SU-DHL-6 (cell line): ENCODE data around the gene KRTAP10-5.

ENCODE experiments used
- H2AFZ ChIP-seq: fragments of 200-600 bp; sonication (generic); 2 replicates; pipeline ENCODE4 v1.6.1; 2014; ENCODE audit warnings: low read depth, mild to moderate bottlenecking, moderate library complexity, mixed read lengths, antibody characterized with exemption, low read length; ENCODE audit not compliant: severe bottlenecking
- H3F3A ChIP-seq: fragments of 200-600 bp; shearing (Covaris generic); 2 replicates; pipeline ENCODE4 v1.6.0; 2016; ENCODE audit warnings: antibody characterized with exemption, mild to moderate bottlenecking; ENCODE audit not compliant: insufficient read depth
- H3K27ac ChIP-seq: fragments of 200-600 bp; sonication (generic); 2 replicates; pipeline ENCODE4 v1.5.1; 2016; ENCODE audit warnings: low read depth, mild to moderate bottlenecking, low read length, moderate library complexity, mixed read lengths
- H3K27me3 ChIP-seq: fragments of 200-600 bp; sonication (generic), shearing (Covaris generic); 2 replicates; pipeline ENCODE4 v1.6.0; 2014; ENCODE audit warnings: mild to moderate bottlenecking, low read length
- H3K36me3 ChIP-seq: fragments of 200-600 bp; sonication (generic); 2 replicates; pipeline ENCODE4 v1.6.1; 2014; ENCODE audit warnings: mild to moderate bottlenecking, low read length, mixed read lengths
- H3K4me2 ChIP-seq: fragments of 300-600, 200-600 bp; shearing (Covaris generic), sonication (generic); 2 replicates; pipeline ENCODE4 v1.6.0; 2014; ENCODE audit warnings: low read length, low read depth, mild to moderate bottlenecking; ENCODE audit not compliant: poor library complexity, severe bottlenecking
- H3K4me3 ChIP-seq: fragments of 200-600 bp; sonication (generic); 2 replicates; pipeline ENCODE4 v1.5.1; 2014; ENCODE audit warnings: antibody characterized with exemption, low read length, mild to moderate bottlenecking, mixed read lengths; ENCODE audit not compliant: insufficient read depth, poor library complexity, severe bottlenecking
- H3K79me2 ChIP-seq: fragments of 200-600 bp; sonication (generic); 2 replicates; pipeline ENCODE4 v1.6.1; 2014; ENCODE audit warnings: mild to moderate bottlenecking, low read length, moderate library complexity; ENCODE audit not compliant: insufficient read depth
- H3K9ac ChIP-seq: fragments of 200-600 bp; sonication (generic); 2 replicates; pipeline ENCODE4 v1.7.0; 2014; ENCODE audit warnings: mild to moderate bottlenecking, low read length
- H3K9me2 ChIP-seq: fragments of 200-600 bp; sonication (generic); replicated peaks from 2 replicates; pipeline ENCODE4 v1.6.1; 2014; ENCODE audit warnings: low read length; ENCODE audit not compliant: insufficient read depth
- H3K9me3 ChIP-seq: fragments of 200-600 bp; sonication (generic); 2 replicates; pipeline ENCODE4 v1.6.1; 2014; ENCODE audit warnings: low read length, mixed read lengths; ENCODE audit not compliant: insufficient read depth
- H4K20me1 ChIP-seq: fragments of 200-600 bp; sonication (generic); 2 replicates; pipeline ENCODE4 v1.6.1; 2014; ENCODE audit warnings: low read depth, mild to moderate bottlenecking, antibody characterized with exemption, low read length, moderate library complexity, mixed read lengths
- CTCF ChIP-seq: fragments of 200-600 bp; sonication (generic); IDR thresholded peaks from one replicate; pipeline ENCODE4 v1.5.1; 2017; ENCODE audit warnings: antibody characterized with exemption, mild to moderate bottlenecking, low read length, moderate library complexity; ENCODE audit not compliant: insufficient read depth, poor library complexity, severe bottlenecking
- EZH2phosphoT487 ChIP-seq: fragments of 200-600 bp; sonication (generic), shearing (Covaris generic); conservative IDR thresholded peaks from 2 replicates; pipeline ENCODE4 v1.6.1; 2018; ENCODE audit warnings: mild to moderate bottlenecking, antibody characterized with exemption, low read length, moderate library complexity, mixed read lengths

Gene KRTAP10-5

GRCh38 chr21:44537930-44538911, 42.2 kb downstream of the KRTAP10-5 start:
- H3K27ac ChIP-seq, result no peak overlapping the region
- no peaks in the 10 kb centered on the region for H3K27me3 ChIP-seq
- no peak overlapping the region for H3K4me2 ChIP-seq
- no peaks in the 10 kb centered on the region for H3K36me3 ChIP-seq
- no peaks in the 10 kb centered on the region for H3K9me2 ChIP-seq
- no peak overlapping the region for H2AFZ ChIP-seq
- 0 out of 2 replicates have a peak, but pooled peaks cover 6% of the 10 kb centered on the region for H3K9me3 ChIP-seq
- no peak overlapping the region for H3K4me3 ChIP-seq
- TF ChIP-seq CTCF (no peak), EZH2phosphoT487 (no peak)
- H3K79me2 ChIP-seq, result no peaks in the 10 kb centered on the region
- no peaks in the 10 kb centered on the region for H4K20me1 ChIP-seq
- H3F3A ChIP-seq, result no peaks in the 10 kb centered on the region
- H3K9ac ChIP-seq, result no peak overlapping the region

GRCh38 chr21:44535963-44536362, 44.4 kb downstream of the KRTAP10-5 start:
- no peaks in the 10 kb centered on the region for H3K9me3 ChIP-seq
- H4K20me1 ChIP-seq, result no peaks in the 10 kb centered on the region
- H2AFZ ChIP-seq, result no peak overlapping the region
- H3K4me2 ChIP-seq, result no peak overlapping the region
- no peaks in the 10 kb centered on the region for H3K9me2 ChIP-seq
- H3K4me3 ChIP-seq, result no peak overlapping the region
- H3K9ac ChIP-seq, result no peak overlapping the region
- H3F3A ChIP-seq, result no peaks in the 10 kb centered on the region
- TF ChIP-seq EZH2phosphoT487, result no peak
- TF ChIP-seq CTCF, result no peak
- no peaks in the 10 kb centered on the region for H3K27me3 ChIP-seq
- H3K27ac ChIP-seq, result no peak overlapping the region
- no peaks in the 10 kb centered on the region for H3K79me2 ChIP-seq
- H3K36me3 ChIP-seq, result no peaks in the 10 kb centered on the region

GRCh38 chr21:44534688-44535087, 45.7 kb downstream of the KRTAP10-5 start:
- no peaks in the 10 kb centered on the region for H3K9me2 ChIP-seq
- no peaks in the 10 kb centered on the region for H3K27me3 ChIP-seq
- H3K9ac ChIP-seq, result no peak overlapping the region
- TF ChIP-seq CTCF, result no peak
- no peak for TF ChIP-seq EZH2phosphoT487
- no peak overlapping the region for H3K4me3 ChIP-seq
- H3K4me2 ChIP-seq, result no peak overlapping the region
- no peaks in the 10 kb centered on the region for H3K9me3 ChIP-seq
- H2AFZ ChIP-seq, result no peak overlapping the region
- no peaks in the 10 kb centered on the region for H4K20me1 ChIP-seq
- H3K27ac ChIP-seq, result no peak overlapping the region
- H3F3A ChIP-seq, result no peaks in the 10 kb centered on the region
- no peaks in the 10 kb centered on the region for H3K79me2 ChIP-seq
- H3K36me3 ChIP-seq, result no peaks in the 10 kb centered on the region
